ENCODE measurements around the gene GPN1.

The GPN1 gene

GRCh38 chr2:27582695-27583389 is 46.0 kb upstream of the GPN1 start, which contains the start of gene ZNF512:
ZNF512 (plus strand) TSS chr2:27583042; CDS start chr2:27583113, 71 bp downstream.
- no peak; the same call in 1 of the 2 replicates for TF ChIP-seq TEAD4 (IDR thresholded peaks at IDR 0.05)
- no peak for TF ChIP-seq EP300 (IDR thresholded peaks at IDR 0.05; ENCODE audit: borderline replicate concordance)
- TF ChIP-seq TAF1 (IDR thresholded peaks at IDR 0.05; ENCODE audit: low read depth) = peak; percentile 88
- peak; percentile 15; the same call in 1 of the 2 replicates for TF ChIP-seq CEBPB (IDR thresholded peaks at IDR 0.05)
- 0 out of 2 replicates have a peak, but pooled peaks have one; percentile 52 for TF ChIP-seq YY1 (IDR thresholded peaks at IDR 0.05; ENCODE audit: low read depth)
- TF ChIP-seq TCF12 (IDR thresholded peaks at IDR 0.05; ENCODE audit: low read depth) = peak; percentile 42; the same call in 1 of the 2 replicates
- no peak for TF ChIP-seq EGR1 (IDR thresholded peaks at IDR 0.05)
- no peak for TF ChIP-seq FOXM1 (IDR thresholded peaks at IDR 0.05; ENCODE audit: borderline replicate concordance, low read depth)
- TF ChIP-seq NFIC (IDR thresholded peaks at IDR 0.05) = no peak
- TF ChIP-seq USF1 (IDR thresholded peaks at IDR 0.05) = peak; percentile 97
- no peak; the same call in 1 of the 2 replicates for TF ChIP-seq RAD21 (IDR thresholded peaks at IDR 0.05; ENCODE audit: low read depth)
- no peak for TF ChIP-seq REST (IDR thresholded peaks at IDR 0.05; ENCODE audit: low read depth)
- 0 out of 2 replicates have a peak, but pooled peaks have one; percentile 18 for TF ChIP-seq CREB1 (IDR thresholded peaks at IDR 0.05; ENCODE audit: low read depth)
- no peak; the same call in 1 of the 2 replicates for TF ChIP-seq ZBTB7A (IDR thresholded peaks at IDR 0.05; ENCODE audit: low read depth)
- peak; percentile 48; the same call in 1 of the 2 replicates for TF ChIP-seq MAX (IDR thresholded peaks at IDR 0.05)

GRCh38 chr2:27583390-27583915 is 45.4 kb upstream of the GPN1 start:
- no peak for TF ChIP-seq FOXM1 (IDR thresholded peaks at IDR 0.05; ENCODE audit: borderline replicate concordance, low read depth)
- no peak for TF ChIP-seq EGR1 (IDR thresholded peaks at IDR 0.05)
- TF ChIP-seq NFIC (IDR thresholded peaks at IDR 0.05) = no peak
- TF ChIP-seq TAF1 (IDR thresholded peaks at IDR 0.05; ENCODE audit: low read depth) = no peak
- TF ChIP-seq USF1 (IDR thresholded peaks at IDR 0.05) = no peak
- TF ChIP-seq YY1 (IDR thresholded peaks at IDR 0.05; ENCODE audit: low read depth) = no peak
- no peak for TF ChIP-seq CEBPB (IDR thresholded peaks at IDR 0.05)
- TF ChIP-seq EP300 (IDR thresholded peaks at IDR 0.05; ENCODE audit: borderline replicate concordance) = no peak
- no peak for TF ChIP-seq TEAD4 (IDR thresholded peaks at IDR 0.05)
- TF ChIP-seq TCF12 (IDR thresholded peaks at IDR 0.05; ENCODE audit: low read depth) = no peak

- TF ChIP-seq FOXM1 (IDR thresholded peaks at IDR 0.05; ENCODE audit: borderline replicate concordance, low read depth) = no peak
- no peak for TF ChIP-seq ZBTB7A (IDR thresholded peaks at IDR 0.05; ENCODE audit: low read depth)
- no peak for TF ChIP-seq EGR1 (IDR thresholded peaks at IDR 0.05)
- TF ChIP-seq YY1 (IDR thresholded peaks at IDR 0.05; ENCODE audit: low read depth) = no peak
- TF ChIP-seq RAD21 (IDR thresholded peaks at IDR 0.05; ENCODE audit: low read depth) = no peak
- no peak for TF ChIP-seq TEAD4 (IDR thresholded peaks at IDR 0.05)
- no peak for TF ChIP-seq USF1 (IDR thresholded peaks at IDR 0.05)
- TF ChIP-seq TAF1 (IDR thresholded peaks at IDR 0.05; ENCODE audit: low read depth) = no peak
- TF ChIP-seq CREB1 (IDR thresholded peaks at IDR 0.05; ENCODE audit: low read depth) = no peak
- no peak for TF ChIP-seq EP300 (IDR thresholded peaks at IDR 0.05; ENCODE audit: borderline replicate concordance)
- no peak for TF ChIP-seq MAX (IDR thresholded peaks at IDR 0.05)
- TF ChIP-seq CEBPB (IDR thresholded peaks at IDR 0.05) = no peak
- TF ChIP-seq NFIC (IDR thresholded peaks at IDR 0.05) = no peak
- no peak for TF ChIP-seq TCF12 (IDR thresholded peaks at IDR 0.05; ENCODE audit: low read depth)
- TF ChIP-seq REST (IDR thresholded peaks at IDR 0.05; ENCODE audit: low read depth) = no peak
These were observed 44.3 kb upstream of the GPN1 start for GRCh38 chr2:27584597-27584996.

GRCh38 chr2:27587025-27587424 is 41.8 kb upstream of the GPN1 start:
- TF ChIP-seq FOXM1 (IDR thresholded peaks at IDR 0.05; ENCODE audit: borderline replicate concordance, low read depth) (no peak), ZBTB7A (IDR thresholded peaks at IDR 0.05; ENCODE audit: low read depth) (no peak), REST (IDR thresholded peaks at IDR 0.05; ENCODE audit: low read depth) (no peak), CREB1 (IDR thresholded peaks at IDR 0.05; ENCODE audit: low read depth) (no peak), EGR1 (IDR thresholded peaks at IDR 0.05) (no peak), RAD21 (IDR thresholded peaks at IDR 0.05; ENCODE audit: low read depth) (no peak), MAX (IDR thresholded peaks at IDR 0.05) (no peak), USF1 (IDR thresholded peaks at IDR 0.05) (no peak), EP300 (IDR thresholded peaks at IDR 0.05; ENCODE audit: borderline replicate concordance) (no peak), TEAD4 (IDR thresholded peaks at IDR 0.05) (no peak), YY1 (IDR thresholded peaks at IDR 0.05; ENCODE audit: low read depth) (no peak), TCF12 (IDR thresholded peaks at IDR 0.05; ENCODE audit: low read depth) (no peak), NFIC (IDR thresholded peaks at IDR 0.05) (no peak), CEBPB (IDR thresholded peaks at IDR 0.05) (no peak), TAF1 (IDR thresholded peaks at IDR 0.05; ENCODE audit: low read depth) (no peak)

Data from Ishikawa (cell line).